GM12864 (cell line): Measurements from ENCODE around the gene LRRN3.

Source experiments
- DNase-seq: peaks from one replicate; pipeline ENCODE4 v3.0.0-alpha.2; 2011; ENCODE audit warnings: low read depth
- H3K4me3 ChIP-seq: 2 replicates; pipeline ENCODE4 v1.5.1; 2011; ENCODE audit warnings: mild to moderate bottlenecking, low read depth, low read length, control low read depth
- CTCF ChIP-seq: IDR thresholded peaks from 2 replicates; pipeline ENCODE4 v1.5.1; 2011; ENCODE audit warnings: low read depth, mild to moderate bottlenecking, moderate library complexity, low read length, control low read depth, inconsistent platforms; ENCODE audit errors: missing control alignments

The LRRN3 gene

DNA sequence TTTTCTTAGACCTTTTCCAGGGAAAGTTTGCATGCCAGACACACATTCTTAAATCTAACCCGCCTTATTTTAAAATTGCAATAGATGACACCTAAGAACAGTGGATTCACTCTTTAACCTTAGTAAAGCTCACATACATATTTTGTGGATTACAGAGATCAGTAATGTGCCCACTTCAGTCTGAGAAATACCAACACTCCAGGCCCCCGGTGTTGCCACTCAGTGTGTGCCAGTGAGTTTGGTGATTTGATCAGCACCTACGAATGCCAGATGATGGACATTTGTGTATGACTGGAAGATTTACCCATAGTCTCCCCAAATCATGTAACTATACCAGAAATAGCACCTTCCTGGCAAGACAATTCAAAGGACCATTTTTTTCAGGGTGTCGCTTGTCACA is 2.6 kb downstream of the LRRN3 start:
- no peak for DNase-seq
- no peak overlapping the region for H3K4me3 ChIP-seq
- no peak for TF ChIP-seq CTCF

DNA sequence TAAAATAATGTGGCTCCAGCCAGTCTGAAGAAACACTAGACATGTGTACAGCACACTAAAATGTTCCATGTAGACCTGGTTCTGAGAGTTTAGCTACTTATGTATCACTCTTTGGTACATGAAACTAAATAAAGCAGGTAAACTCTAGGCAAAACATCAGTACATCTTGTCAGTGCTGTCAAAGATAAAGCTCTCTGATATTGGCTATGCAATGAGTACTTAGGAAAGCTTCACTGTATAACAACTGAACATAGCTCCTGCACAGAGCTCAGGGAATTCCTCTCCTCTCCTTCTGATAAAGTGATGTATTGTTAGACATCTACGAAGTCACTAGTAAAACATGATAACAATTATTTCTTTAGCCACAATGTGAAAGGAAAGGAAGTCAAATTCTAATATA is 3.5 kb downstream of the LRRN3 start:
- DNase-seq = no peak
- no peak for TF ChIP-seq CTCF
- H3K4me3 ChIP-seq = no peak overlapping the region

DNA sequence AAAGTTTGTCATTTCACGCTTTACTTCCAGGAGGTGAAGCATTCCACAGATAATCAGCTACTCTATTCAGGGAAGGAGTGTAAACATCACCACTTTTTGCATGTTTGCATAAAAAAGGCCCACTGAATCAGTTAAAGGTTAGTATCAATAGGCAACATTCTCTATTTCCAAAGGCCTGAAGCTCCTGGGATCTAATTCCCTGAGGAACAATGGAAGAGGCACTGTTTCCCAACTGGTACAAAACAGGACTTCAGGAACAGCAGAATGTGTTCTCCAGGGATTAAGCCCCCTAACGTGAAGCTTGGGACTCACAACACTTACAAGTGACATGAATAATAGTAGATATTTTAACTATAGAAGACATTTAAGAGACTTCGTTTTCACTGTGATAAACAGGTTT is 6.1 kb downstream of the LRRN3 start:
- no peak for DNase-seq
- TF ChIP-seq CTCF = no peak

GRCh38 chr7:111098011-111098925 is 7.3 kb downstream of the LRRN3 start:
- TF ChIP-seq CTCF = peak; percentile 51
- H3K4me3 ChIP-seq = no peak overlapping the region
- DNase-seq = no peak

More for the DNA sequence above, 6.1 kb downstream of the LRRN3 start:
- no peak overlapping the region for H3K4me3 ChIP-seq

DNA sequence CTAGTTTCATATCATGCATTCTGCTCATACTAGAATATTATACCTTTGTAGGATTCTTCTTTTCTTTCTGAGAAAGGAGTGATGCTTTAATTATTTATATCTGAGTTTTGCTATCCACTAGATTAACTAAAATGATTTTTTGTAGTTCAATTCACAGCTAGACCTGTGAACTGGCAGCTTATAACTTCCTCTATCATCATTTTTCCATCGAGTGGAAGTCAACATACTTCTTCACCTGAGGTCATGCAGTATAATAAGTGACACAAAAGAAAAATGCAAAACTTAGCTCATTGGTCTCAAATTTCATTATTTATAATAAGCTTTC is 8.0 kb downstream of the LRRN3 start:
- TF ChIP-seq CTCF = no peak
- no peak overlapping the region for H3K4me3 ChIP-seq
- DNase-seq = no peak

GRCh38 chr7:111101856-111102646 is 11.1 kb downstream of the LRRN3 start:
- no peak for TF ChIP-seq CTCF
- no peak for DNase-seq
- H3K4me3 ChIP-seq = no peak overlapping the region

GRCh38 chr7:111103136-111103535 is 12.2 kb downstream of the LRRN3 start:
- DNase-seq = no peak
- no peak overlapping the region for H3K4me3 ChIP-seq
- TF ChIP-seq CTCF = no peak
